BE2C (cell line): ENCODE results near the gene INPP5A.

Source experiments
- DNase-seq: peaks from one replicate; pipeline ENCODE4 v3.0.0-alpha.2; 2020
- H3K27me3 ChIP-seq: fragments of 250-450 bp; sonication (Bioruptor Pico); 2 replicates; pipeline ENCODE4 v1.5.1; 2020; ENCODE audit warnings: mild to moderate bottlenecking
- H3K36me3 ChIP-seq: fragments of 250-450 bp; sonication (Bioruptor Pico); 2 replicates; pipeline ENCODE4 v1.5.1; 2020; ENCODE audit warnings: mild to moderate bottlenecking
- H3K4me1 ChIP-seq: fragments of 250-450 bp; sonication (Bioruptor Pico); 2 replicates; pipeline ENCODE4 v1.5.1; 2020
- H3K4me3 ChIP-seq: 2 replicates; pipeline ENCODE4 v1.5.1; 2011; ENCODE audit warnings: low read depth, low read length
- H3K9me3 ChIP-seq: fragments of 250-450 bp; sonication (Bioruptor Pico); 2 replicates; pipeline ENCODE4 v1.5.1; 2020
- CTCF ChIP-seq: IDR thresholded peaks from 2 replicates; pipeline ENCODE4 v1.5.1; 2012; ENCODE audit warnings: mild to moderate bottlenecking, low read depth, low read length

The INPP5A gene

GRCh38 chr10:132539431-132539839, 1.8 kb downstream of the INPP5A start:
- no peak for DNase-seq
- H3K4me3 ChIP-seq: no peak overlapping the region
- H3K4me1 ChIP-seq: no peaks in the 10 kb centered on the region
- no peak for TF ChIP-seq CTCF
- H3K9me3 ChIP-seq: no peaks in the 10 kb centered on the region
- H3K27me3 ChIP-seq: no peaks in the 10 kb centered on the region
- H3K36me3 ChIP-seq: no peaks in the 10 kb centered on the region

DNA sequence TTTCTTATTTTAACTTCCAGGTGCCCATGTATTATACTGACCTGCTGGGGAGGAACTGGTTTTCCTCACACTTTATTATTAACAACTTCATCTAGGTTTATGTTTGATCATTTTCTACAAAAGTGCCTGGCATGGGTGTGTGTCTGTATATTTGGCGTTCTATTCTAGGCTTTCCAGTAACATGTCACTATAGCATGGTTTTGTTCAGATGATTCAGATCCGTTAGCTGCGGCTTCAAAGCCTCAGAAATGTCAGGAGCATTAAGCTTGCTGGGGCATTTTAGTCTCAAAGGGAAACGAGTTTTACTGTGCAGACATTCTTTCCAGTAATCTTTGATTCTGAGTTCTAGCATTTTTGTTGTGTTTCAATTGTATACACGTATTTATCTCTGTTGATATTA, 2.3 kb downstream of the INPP5A start:
- Histone ChIP-seq H3K9me3 (no peaks in the 10 kb centered on the region), H3K4me3 (no peak overlapping the region), H3K36me3 (no peaks in the 10 kb centered on the region), H3K27me3 (no peaks in the 10 kb centered on the region), H3K4me1 (no peaks in the 10 kb centered on the region)
- DNase-seq: no peak
- TF ChIP-seq CTCF: no peak

DNA sequence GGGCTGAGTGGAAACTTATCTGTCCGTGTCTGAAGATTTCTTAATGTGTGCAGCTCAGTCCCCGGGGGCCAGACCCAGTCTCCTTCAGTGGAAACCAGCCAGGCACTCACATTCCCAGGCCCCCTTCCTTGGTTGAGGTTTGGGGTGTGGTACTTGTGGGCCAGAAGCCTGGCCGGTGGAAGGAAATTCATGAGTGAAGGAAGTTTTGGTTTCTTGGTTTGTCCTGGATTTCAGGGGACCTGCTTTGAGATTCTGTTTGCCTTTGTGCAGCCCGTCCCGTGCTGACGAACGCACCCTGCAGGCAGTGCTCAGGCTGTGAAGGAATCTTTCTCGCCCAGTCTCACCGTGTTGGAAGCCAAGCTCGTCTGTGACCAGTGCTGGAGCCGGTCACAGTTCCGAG, 2.9 kb downstream of the INPP5A start:
- TF ChIP-seq CTCF: no peak
- no peak for DNase-seq
- Histone ChIP-seq H3K9me3 (no peaks in the 10 kb centered on the region), H3K36me3 (no peaks in the 10 kb centered on the region), H3K4me3 (no peak overlapping the region), H3K27me3 (no peaks in the 10 kb centered on the region), H3K4me1 (no peaks in the 10 kb centered on the region)

DNA sequence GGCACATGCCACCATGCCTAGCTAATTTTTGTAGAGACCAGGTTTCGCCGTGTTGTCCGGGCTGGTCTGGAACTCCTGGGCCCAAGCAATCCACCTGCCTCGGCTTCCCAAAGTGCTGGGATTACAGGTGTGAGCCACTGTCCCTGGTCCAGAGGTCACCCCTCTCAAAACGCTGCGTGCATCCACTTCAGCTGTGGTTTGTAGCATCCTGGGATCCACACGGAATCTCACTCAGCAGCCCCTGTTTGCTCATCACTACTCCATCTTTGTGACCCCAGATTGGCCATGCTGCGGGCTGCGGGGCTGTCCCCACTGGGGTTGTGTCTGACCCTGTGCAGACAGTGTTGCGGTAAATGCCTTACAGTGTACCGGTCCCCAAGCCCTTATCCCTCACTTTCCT, 3.5 kb downstream of the INPP5A start:
- Histone ChIP-seq H3K36me3 (no peaks in the 10 kb centered on the region), H3K9me3 (no peaks in the 10 kb centered on the region), H3K27me3 (no peaks in the 10 kb centered on the region), H3K4me3 (no peak overlapping the region), H3K4me1 (no peaks in the 10 kb centered on the region)
- DNase-seq: no peak
- no peak for TF ChIP-seq CTCF

DNA sequence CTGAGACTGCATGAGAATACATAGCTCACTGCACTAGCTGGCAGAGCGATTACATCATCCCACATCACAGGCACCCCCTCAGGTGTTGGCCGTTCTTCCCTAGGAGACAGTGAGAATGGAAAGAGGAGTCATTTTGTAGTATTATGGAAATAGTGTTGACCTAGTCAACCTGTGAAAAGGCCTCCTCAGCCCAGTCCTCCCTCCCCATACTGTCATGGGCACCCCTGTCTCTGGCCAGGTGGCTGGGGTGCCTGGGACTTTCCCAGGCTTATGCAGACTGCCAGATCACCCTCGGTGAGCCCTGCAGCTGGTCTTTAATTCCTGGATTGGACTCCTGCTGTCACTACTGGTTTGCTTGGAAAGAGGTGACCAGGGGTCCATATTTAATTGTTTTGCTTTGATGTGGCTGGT, 4.0 kb downstream of the INPP5A start:
- H3K4me3 ChIP-seq: no peak overlapping the region
- no peaks in the 10 kb centered on the region for H3K9me3 ChIP-seq
- no peaks in the 10 kb centered on the region for H3K36me3 ChIP-seq
- H3K27me3 ChIP-seq: no peaks in the 10 kb centered on the region
- no peak for DNase-seq
- TF ChIP-seq CTCF: no peak
- no peaks in the 10 kb centered on the region for H3K4me1 ChIP-seq

DNA sequence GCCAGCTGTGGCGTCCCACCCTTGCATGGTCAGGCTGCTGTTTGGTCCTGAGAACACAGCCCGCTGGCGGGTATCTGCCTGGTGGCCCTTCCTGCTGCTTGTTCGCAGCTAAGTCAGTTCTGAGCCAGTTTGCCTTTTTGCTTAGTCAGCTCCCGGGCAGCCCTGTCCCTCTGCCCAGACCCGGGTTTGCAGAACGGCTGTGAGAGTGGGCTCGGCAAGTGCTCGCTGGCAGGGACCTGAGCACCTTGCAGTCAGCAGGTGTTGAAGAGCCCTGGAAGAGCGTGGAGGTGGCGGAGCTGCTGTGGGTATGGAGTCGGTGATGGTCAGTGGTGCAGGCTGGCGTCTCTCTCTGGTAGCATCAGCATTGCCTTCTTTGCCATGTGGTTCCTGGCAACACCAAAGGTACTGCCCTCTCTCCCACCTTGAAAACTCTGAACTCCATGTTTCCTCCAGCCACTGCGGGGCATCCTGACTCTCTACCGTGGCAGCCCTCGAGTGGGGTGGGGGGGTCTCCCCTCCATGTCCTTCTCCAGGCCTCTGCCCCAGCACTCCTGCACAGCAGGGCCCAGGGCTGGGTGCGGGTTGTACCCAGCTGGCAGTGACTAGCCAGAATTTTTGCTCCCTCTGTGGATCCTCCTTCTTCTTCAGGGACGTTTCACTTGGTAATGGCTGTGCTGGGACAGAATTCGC, 4.6 kb downstream of the INPP5A start:
- no peaks in the 10 kb centered on the region for H3K4me1 ChIP-seq
- no peak for TF ChIP-seq CTCF

More for the DNA sequence above, 4.6 kb downstream of the INPP5A start:
- Histone ChIP-seq H3K4me3 (no peak overlapping the region), H3K36me3 (no peaks in the 10 kb centered on the region), H3K9me3 (no peaks in the 10 kb centered on the region), H3K27me3 (no peaks in the 10 kb centered on the region)
- DNase-seq: no peak
